PC-9 (cell line): ENCODE data around the gene CHCHD5.

Experiments
- EZH2 ChIP-seq: fragments of 200-600 bp; sonication (generic); IDR thresholded peaks from 2 replicates; pipeline ENCODE4 v1.8.0; 2017; ENCODE audit warnings: antibody characterized with exemption, low read depth
- TF ChIP-seq, protein P1 (sequence below): fragments of 200-600 bp; sonication (generic); conservative IDR thresholded peaks from 2 replicates; pipeline ENCODE4 v1.6.1; 2017; ENCODE audit warnings: mixed run types, antibody characterized with exemption, mild to moderate bottlenecking, moderate library complexity

DNA sequence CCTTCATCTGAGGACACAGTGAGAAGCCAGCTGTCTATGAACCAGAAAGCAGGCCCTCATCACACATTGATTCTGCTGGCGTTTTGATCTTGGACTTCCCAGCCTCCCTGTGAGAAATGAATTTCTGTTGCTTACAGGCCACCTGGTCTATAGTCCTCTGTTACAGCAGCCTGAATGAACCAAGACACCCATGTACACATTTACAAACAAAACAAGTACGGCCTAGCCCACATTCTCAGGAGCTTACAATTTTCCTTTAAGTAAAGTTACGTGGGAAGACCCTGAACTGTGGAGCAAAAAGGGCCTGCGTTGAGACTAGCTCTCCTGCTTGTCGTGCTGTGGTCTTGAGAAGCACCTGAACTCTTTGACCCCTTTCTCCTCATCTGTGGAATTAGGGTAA lies 49.3 kb downstream of the CHCHD5 start:
- TF ChIP-seq, protein P1, sequence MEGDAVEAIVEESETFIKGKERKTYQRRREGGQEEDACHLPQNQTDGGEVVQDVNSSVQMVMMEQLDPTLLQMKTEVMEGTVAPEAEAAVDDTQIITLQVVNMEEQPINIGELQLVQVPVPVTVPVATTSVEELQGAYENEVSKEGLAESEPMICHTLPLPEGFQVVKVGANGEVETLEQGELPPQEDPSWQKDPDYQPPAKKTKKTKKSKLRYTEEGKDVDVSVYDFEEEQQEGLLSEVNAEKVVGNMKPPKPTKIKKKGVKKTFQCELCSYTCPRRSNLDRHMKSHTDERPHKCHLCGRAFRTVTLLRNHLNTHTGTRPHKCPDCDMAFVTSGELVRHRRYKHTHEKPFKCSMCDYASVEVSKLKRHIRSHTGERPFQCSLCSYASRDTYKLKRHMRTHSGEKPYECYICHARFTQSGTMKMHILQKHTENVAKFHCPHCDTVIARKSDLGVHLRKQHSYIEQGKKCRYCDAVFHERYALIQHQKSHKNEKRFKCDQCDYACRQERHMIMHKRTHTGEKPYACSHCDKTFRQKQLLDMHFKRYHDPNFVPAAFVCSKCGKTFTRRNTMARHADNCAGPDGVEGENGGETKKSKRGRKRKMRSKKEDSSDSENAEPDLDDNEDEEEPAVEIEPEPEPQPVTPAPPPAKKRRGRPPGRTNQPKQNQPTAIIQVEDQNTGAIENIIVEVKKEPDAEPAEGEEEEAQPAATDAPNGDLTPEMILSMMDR, result no peak
- TF ChIP-seq EZH2, result no peak
